GM06990 (cell line): ENCODE results near the gene TPCN2.

Experiments used
- DNase-seq: peaks from one replicate; pipeline ENCODE4 v3.0.0-alpha.2; 2011; ENCODE audit not compliant: insufficient read length; ENCODE audit errors: extremely low read depth
- H3K27me3 ChIP-seq: replicated peaks from 2 replicates; pipeline ENCODE4 v1.6.0; 2011; ENCODE audit warnings: low read length; ENCODE audit not compliant: control insufficient read depth, insufficient read depth
- H3K36me3 ChIP-seq: 2 replicates; pipeline ENCODE4 v1.5.1; 2011; ENCODE audit warnings: low read length; ENCODE audit not compliant: control insufficient read depth, insufficient read depth
- H3K4me3 ChIP-seq: replicated peaks from 2 replicates; pipeline ENCODE4 v1.5.1; 2011; ENCODE audit warnings: low read depth, mild to moderate bottlenecking, control low read depth, low read length
- CTCF ChIP-seq: IDR thresholded peaks from 2 replicates; pipeline ENCODE4 v1.5.1; 2011; ENCODE audit warnings: low read length, control low read depth, mild to moderate bottlenecking, inconsistent platforms; ENCODE audit not compliant: insufficient read depth, poor library complexity, severe bottlenecking

TPCN2 gene

DNA sequence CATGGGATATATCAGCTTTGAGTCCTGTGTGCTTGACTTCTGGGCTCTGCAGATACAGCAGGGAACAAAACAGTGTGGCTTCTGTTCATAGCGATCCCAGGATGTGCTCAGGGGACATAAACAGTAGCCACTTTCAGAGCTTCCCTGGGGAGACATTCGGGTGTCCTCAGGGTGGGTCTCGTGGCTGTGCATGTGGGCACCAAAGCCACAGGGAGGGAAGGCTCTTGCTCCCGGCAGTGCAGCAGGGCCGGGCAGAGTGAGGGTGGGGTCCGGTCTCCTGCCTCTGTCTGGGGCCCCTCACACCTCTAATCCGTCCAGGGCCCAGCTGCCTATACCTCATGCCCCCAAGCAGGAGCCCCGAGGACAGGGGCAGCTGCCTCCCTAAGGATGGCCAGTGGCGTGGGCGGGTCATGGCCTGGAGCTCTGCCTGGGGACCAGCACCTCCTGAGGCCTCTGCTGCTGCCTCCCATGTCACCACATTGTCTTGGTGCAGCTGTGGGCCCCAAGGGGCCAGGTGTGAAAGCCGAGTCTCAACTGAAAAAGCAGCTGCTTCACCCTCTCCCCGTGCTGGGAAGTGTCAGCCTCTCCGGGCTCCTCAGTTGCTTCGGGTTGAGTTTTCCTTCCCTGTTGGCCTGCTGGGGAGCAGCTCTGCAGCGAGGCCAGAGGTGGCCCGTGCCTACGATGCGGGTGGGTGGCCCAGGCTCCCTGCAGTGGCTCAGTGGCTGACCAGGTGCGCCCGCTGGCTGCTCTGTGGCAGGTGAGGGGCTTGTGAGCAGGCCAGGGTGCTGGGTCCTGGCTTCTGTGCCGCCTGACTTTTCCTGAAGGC is 3.8 kb downstream of the TPCN2 start:
- no peak for TF ChIP-seq CTCF
- no peaks in the 10 kb centered on the region for H3K27me3 ChIP-seq
- DNase-seq: peak; percentile 61
- H3K4me3 ChIP-seq: no peak overlapping the region
- H3K36me3 ChIP-seq: no peaks in the 10 kb centered on the region

GRCh38 chr11:69053169-69053477 is 4.4 kb downstream of the TPCN2 start:
- no peaks in the 10 kb centered on the region for H3K36me3 ChIP-seq
- TF ChIP-seq CTCF: no peak
- H3K27me3 ChIP-seq: no peaks in the 10 kb centered on the region
- no peak for DNase-seq
- no peak overlapping the region for H3K4me3 ChIP-seq

- Histone ChIP-seq H3K27me3 (no peaks in the 10 kb centered on the region), H3K36me3 (peaks cover 1% of the 10 kb centered on the region; the same call in 1 of the 2 replicates), H3K4me3 (no peak overlapping the region)
- DNase-seq: no peak
- TF ChIP-seq CTCF: no peak
Measured at GRCh38 chr11:69053546-69054396, 5.0 kb downstream of the TPCN2 start.

DNA sequence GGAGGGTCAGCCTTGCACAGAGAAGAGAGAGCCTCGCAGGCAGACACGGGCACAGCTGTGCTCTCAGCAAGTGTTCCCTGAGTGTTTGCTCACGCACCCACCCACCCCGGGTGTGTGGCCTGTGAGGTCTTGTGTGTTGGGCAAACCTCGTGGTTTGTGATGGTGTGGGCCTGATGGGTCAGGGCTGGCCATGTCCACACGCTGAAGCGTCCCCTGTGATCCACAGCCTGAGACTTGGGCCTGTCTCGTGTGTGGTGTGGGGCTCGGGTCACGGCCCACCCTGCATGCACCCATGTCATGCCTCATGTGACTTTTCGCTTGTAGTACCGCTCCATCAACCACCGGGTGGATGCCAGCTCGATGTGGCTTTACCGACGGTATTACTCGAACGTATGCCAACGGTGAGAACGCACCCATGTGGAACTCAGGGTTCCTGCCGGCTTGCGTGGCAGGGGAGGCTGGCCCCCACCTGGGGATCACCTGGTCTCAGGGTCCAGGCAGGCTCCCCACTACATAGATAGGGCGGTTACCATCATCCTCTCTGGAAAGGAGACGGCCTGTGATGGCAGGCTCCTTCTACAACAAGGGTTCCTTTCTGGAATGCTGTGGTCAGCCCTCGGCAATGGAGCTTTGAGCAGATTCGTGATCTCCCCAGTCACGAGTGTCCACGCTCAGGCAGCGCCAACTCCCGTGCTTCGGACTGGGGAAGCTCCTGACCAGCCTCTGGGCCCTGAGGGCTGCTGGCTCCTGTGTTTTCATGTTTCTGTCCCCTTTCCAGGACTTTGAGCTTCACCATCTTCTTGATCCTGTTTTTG is 5.9 kb downstream of the TPCN2 start:
- Histone ChIP-seq H3K36me3 (peaks cover 2% of the 10 kb centered on the region; the same call in 1 of the 2 replicates), H3K27me3 (no peaks in the 10 kb centered on the region), H3K4me3 (no peak overlapping the region)
- DNase-seq: no peak
- TF ChIP-seq CTCF: no peak

DNA sequence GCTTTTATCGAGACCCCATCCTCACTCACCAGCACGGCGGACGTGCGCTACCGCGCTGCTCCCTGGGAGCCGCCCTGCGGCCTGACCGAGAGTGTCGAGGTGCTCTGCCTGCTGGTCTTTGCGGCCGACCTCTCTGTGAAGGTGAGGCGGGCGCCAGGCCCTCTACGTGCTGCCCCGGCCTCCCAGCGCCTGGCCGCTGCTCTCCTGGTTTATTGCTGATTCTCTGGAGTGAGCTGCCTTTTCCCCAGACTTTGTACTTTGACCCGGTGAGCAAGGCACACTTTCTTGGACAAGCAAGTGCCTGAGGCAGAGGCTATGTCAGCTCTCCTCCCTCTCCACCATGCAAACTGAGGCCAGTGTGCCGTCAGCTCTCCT is 6.5 kb downstream of the TPCN2 start:
- Histone ChIP-seq H3K36me3 (peaks cover 2% of the 10 kb centered on the region; the same call in 1 of the 2 replicates), H3K27me3 (no peaks in the 10 kb centered on the region), H3K4me3 (no peak overlapping the region)
- no peak for DNase-seq
- no peak for TF ChIP-seq CTCF
